Activated T-cell treated with anti-CD3 and anti-CD28 coated beads, Interleukin-2, amount 50 U/mL, for 4 hours (primary cell): ENCODE results near the gene TTBK2. TPM values are rescaled to one million over a fixed set of nuclear protein-coding genes. Genes with fewer than 3 reads are reported as not detected.
"Not testable (repeated sequence)": the region's sequence is repeated elsewhere in the genome, so short reads cannot be mapped to it uniquely, and the experiment has no call there.

Source experiments
- ATAC-seq, 2 donors: fragments of 200-7000 bp; cut with Tn5 transposase; one replicate each; pipeline ENCODE4 v1.10.0; 2021
- DNase-seq: peaks from one replicate; pipeline ENCODE4 v3.0.0-alpha.2; 2020
- H3K27me3 Mint-ChIP-seq: one replicate; pipeline ENCODE4 v1.8.0; 2021; ENCODE audit warnings: low read depth, mixed read lengths
- H3K36me3 Mint-ChIP-seq: one replicate; pipeline ENCODE4 v1.8.0; 2022; ENCODE audit warnings: mixed read lengths; ENCODE audit not compliant: insufficient read depth
- H3K4me1 Mint-ChIP-seq: one replicate; pipeline ENCODE4 v1.8.0; 2021; ENCODE audit warnings: low read depth, mixed read lengths
- H3K4me3 Mint-ChIP-seq: one replicate; pipeline ENCODE4 v1.8.0; 2021; ENCODE audit warnings: mild to moderate bottlenecking, moderate library complexity, mixed read lengths
- H3K9me3 Mint-ChIP-seq: one replicate; pipeline ENCODE4 v1.8.0; 2021; ENCODE audit warnings: mixed read lengths
- total RNA-seq, 3 donors: library from RNA; stranded (reverse); gene quantifications; one replicate each; pipeline ENCODE4 v1.2.1, GENCODE V29; 2021

The TTBK2 gene
- total RNA-seq, 3 donors from 2014 or later, result 5.9 to 7.7 (median 7.1) TPM

DNA sequence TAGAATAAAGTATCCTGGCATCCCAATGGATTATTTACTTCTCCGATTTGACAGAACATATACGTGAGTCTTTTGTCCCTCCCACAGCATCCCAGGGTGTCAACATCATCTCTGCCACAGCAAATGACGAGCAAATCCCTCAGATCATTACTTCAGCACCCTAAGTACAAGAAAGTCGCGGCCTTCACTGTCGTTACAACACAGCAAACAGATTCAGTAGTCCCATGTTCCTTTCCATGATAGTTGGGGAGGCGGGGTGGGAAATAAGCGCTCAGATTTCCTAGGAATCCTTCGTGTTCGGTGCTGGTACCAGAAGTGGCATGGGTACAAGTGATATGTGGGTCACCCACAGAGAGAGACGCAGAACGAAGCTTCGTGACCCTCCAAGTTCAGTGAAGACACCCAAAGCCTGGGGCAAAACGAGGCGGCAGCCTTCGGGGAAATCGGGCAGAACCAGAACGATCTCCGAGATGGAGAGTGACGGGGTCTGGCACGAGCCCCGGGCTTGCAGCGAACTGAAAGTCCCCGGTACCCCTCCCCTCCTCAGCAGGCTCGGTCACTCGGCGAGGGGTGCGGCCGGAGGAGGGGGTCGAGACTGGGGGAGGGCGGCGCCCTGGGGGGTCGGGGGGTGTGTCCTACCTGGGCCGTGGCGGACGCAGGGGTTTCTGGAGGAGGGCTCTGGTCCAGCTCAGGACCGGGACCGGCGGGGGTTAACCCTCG, 619 bp downstream of the TTBK2 start:
- Mint-ChIP-seq H3K27me3 (no peaks in the 10 kb centered on the region), H3K4me1 (peaks cover 39% of the 10 kb centered on the region), H3K4me3 (peak overlapping the region; percentile 94), H3K9me3 (no peaks in the 10 kb centered on the region), H3K36me3 (no peaks in the 10 kb centered on the region)
- peak; percentile 11 to 15 for ATAC-seq
- peak; percentile 18 for DNase-seq

- Mint-ChIP-seq H3K27me3 (no peaks in the 10 kb centered on the region), H3K4me1 (peaks cover 43% of the 10 kb centered on the region), H3K36me3 (no peaks in the 10 kb centered on the region), H3K9me3 (no peaks in the 10 kb centered on the region), H3K4me3 (peak overlapping the region; percentile 94)
- ATAC-seq (no peak), DNase-seq (no peak)
These were observed 1.3 kb downstream of the TTBK2 start for GRCh38 chr15:42919308-42919707.

DNA sequence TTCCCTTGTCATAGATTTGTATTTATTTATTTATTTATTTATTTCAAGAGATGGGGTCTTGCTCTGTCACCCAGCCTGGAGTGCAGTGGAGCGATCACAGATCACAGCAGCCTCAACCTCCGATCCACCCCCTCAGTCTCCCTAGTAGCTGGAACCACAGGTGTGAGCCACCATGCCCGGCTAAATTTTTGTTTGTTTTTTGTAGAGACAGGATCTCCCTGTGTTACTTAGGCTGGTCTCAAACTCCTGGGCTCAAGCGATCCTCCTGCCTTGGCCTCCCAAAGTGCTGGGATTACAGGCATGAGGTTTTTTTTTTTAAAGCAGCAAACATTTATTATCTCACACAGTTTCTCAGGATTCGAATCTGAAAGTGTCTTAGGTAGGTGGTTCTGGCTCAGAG, 2.5 kb downstream of the TTBK2 start:
- no peaks in the 10 kb centered on the region for H3K9me3 Mint-ChIP-seq
- no peaks in the 10 kb centered on the region for H3K36me3 Mint-ChIP-seq
- DNase-seq, result no peak
- H3K4me3 Mint-ChIP-seq, result no peak overlapping the region
- no peak for ATAC-seq
- no peaks in the 10 kb centered on the region for H3K27me3 Mint-ChIP-seq
- peaks cover 43% of the 10 kb centered on the region for H3K4me1 Mint-ChIP-seq

GRCh38 chr15:42915654-42916315, 4.8 kb downstream of the TTBK2 start:
- Mint-ChIP-seq H3K4me3 (no peak overlapping the region), H3K9me3 (no peaks in the 10 kb centered on the region), H3K4me1 (peaks cover 38% of the 10 kb centered on the region), H3K27me3 (no peaks in the 10 kb centered on the region), H3K36me3 (no peaks in the 10 kb centered on the region)
- ATAC-seq (no peak), DNase-seq (no peak)

GRCh38 chr15:42914728-42915497, 5.7 kb downstream of the TTBK2 start:
- Mint-ChIP-seq H3K27me3 (no peaks in the 10 kb centered on the region), H3K4me3 (no peak overlapping the region), H3K9me3 (no peaks in the 10 kb centered on the region), H3K36me3 (no peaks in the 10 kb centered on the region), H3K4me1 (peaks cover 40% of the 10 kb centered on the region)
- ATAC-seq, result no peak
- DNase-seq, result no peak

DNA sequence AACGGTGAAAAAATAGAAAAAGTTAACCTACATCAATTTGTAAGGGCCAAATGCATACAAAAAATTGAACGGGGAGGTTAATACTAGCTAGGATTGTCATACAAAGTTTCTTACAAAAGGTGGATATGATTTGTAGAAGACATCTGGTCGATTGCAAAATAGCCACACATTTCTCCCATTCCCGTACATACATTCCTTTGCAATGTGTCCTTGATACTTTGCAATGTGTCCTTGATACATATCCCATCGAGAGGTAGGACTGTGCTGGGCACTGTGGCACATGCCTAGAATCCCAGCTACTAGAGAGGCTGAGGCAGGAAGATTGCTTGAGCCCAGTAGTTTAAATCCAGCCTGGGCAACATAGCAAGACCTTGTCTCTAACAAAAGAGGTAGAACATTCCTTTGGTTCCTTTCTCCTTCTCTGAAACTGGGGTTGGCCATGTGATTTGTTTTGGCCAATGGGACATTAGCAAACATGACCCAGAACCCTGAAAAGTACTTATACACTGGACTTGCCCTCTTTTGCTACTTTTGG, 9.5 kb downstream of the TTBK2 start:
- peaks cover 5% of the 10 kb centered on the region for H3K36me3 Mint-ChIP-seq
- DNase-seq (no peak), ATAC-seq (no peak)
- no peak overlapping the region for H3K4me3 Mint-ChIP-seq
- H3K4me1 Mint-ChIP-seq, result peaks cover 27% of the 10 kb centered on the region
- H3K27me3 Mint-ChIP-seq, result no peaks in the 10 kb centered on the region
- no peaks in the 10 kb centered on the region for H3K9me3 Mint-ChIP-seq

- no peak for ATAC-seq
- DNase-seq, result no peak
- H3K36me3 Mint-ChIP-seq, result peaks cover 5% of the 10 kb centered on the region
- H3K4me1 Mint-ChIP-seq, result peaks cover 19% of the 10 kb centered on the region
- no peaks in the 10 kb centered on the region for H3K27me3 Mint-ChIP-seq
- no peaks in the 10 kb centered on the region for H3K9me3 Mint-ChIP-seq
- H3K4me3 Mint-ChIP-seq, result no peak overlapping the region
These were observed 12.0 kb downstream of the TTBK2 start for GRCh38 chr15:42908538-42908937.

- H3K4me1 Mint-ChIP-seq, result peaks cover 15% of the 10 kb centered on the region
- H3K4me3 Mint-ChIP-seq, result no peak overlapping the region
- H3K9me3 Mint-ChIP-seq, result no peaks in the 10 kb centered on the region
- H3K27me3 Mint-ChIP-seq, result no peaks in the 10 kb centered on the region
- ATAC-seq (no peak), DNase-seq (no peak)
- H3K36me3 Mint-ChIP-seq, result peaks cover 5% of the 10 kb centered on the region
These were observed 16.9 kb downstream of the TTBK2 start for GRCh38 chr15:42903388-42904324.

- H3K4me1 Mint-ChIP-seq, DNase-seq, H3K27me3 Mint-ChIP-seq, H3K4me3 Mint-ChIP-seq, ATAC-seq, H3K9me3 Mint-ChIP-seq: not testable (repeated sequence)
- peaks cover 11% of the 10 kb centered on the region for H3K36me3 Mint-ChIP-seq
These were observed 26.7 kb downstream of the TTBK2 start for GRCh38 chr15:42893911-42894310.

DNA sequence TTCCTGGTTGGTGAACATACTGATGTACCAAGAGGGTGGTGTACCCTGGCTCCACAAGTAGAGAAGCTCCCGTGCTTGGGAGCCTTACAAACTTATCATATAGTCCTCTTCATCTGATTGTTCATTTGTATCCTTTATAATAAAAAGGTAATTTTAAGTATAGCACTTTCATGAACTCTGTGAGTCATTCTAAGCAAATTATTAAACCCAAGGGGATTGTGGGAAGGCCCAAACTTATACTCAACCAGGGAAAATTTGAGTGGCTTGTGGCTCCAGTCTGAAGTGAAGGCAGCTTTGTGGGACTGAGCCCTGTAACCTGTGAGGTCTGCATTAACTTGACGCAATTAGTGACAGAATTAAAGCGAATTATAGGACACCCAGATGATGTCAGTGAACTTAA, 29.0 kb downstream of the TTBK2 start:
- Mint-ChIP-seq H3K9me3 (peaks cover 7% of the 10 kb centered on the region), H3K27me3 (no peaks in the 10 kb centered on the region), H3K4me1 (peaks cover 5% of the 10 kb centered on the region), H3K4me3 (no peak overlapping the region), H3K36me3 (peaks cover 11% of the 10 kb centered on the region)
- no peak for ATAC-seq
- DNase-seq, result no peak

DNA sequence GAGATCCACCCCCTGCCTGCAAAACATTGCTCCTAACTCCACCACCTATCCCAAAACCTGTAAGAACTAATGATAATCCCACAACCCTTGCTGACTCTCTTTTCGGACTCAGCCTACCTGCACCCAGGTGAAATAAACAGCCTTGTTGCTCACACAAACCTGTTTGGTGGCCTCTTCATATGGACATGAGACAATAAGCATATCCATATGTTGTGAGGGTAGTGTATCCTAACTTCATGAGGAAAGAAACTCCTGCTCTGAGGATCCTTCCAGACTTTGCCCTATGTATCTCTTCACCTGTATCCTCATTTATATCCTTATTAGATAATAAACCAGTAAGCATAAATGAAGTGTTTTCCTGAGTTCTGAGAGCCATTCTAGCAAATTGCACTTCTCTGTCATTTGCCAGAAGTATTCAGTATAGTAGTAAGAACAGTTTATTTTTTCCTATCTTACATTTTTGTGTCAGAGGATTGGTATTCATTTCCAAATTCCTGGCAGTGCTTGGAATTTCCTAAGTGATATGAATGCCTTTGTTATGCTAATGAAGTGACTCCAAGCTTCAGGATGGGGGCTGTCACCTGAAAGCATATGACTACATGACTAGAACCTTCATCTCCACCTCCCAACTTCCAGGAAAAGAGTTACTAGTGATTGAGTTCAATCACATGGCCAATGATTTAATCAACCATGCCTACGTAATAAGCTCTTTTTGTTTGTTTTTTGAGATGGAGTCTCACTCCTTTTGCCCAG, 30.2 kb downstream of the TTBK2 start:
- H3K4me3 Mint-ChIP-seq, result no peak overlapping the region
- peaks cover 11% of the 10 kb centered on the region for H3K36me3 Mint-ChIP-seq
- peaks cover 16% of the 10 kb centered on the region for H3K9me3 Mint-ChIP-seq
- no peaks in the 10 kb centered on the region for H3K27me3 Mint-ChIP-seq
- ATAC-seq, result no peak
- no peak for DNase-seq
- peaks cover 5% of the 10 kb centered on the region for H3K4me1 Mint-ChIP-seq

- H3K9me3 Mint-ChIP-seq, result peaks cover 12% of the 10 kb centered on the region
- DNase-seq, H3K27me3 Mint-ChIP-seq, ATAC-seq, H3K4me3 Mint-ChIP-seq, H3K4me1 Mint-ChIP-seq, H3K36me3 Mint-ChIP-seq: not testable (repeated sequence)
These were observed 33.2 kb downstream of the TTBK2 start for GRCh38 chr15:42887384-42887783.

GRCh38 chr15:42880121-42880520, 40.5 kb downstream of the TTBK2 start:
- H3K4me3 Mint-ChIP-seq, result no peak overlapping the region
- H3K27me3 Mint-ChIP-seq, result no peaks in the 10 kb centered on the region
- peaks cover 18% of the 10 kb centered on the region for H3K36me3 Mint-ChIP-seq
- no peaks in the 10 kb centered on the region for H3K9me3 Mint-ChIP-seq
- ATAC-seq, result no peak
- no peaks in the 10 kb centered on the region for H3K4me1 Mint-ChIP-seq
- no peak for DNase-seq
